ENCODE measurements around the gene NEURL1. TPM values are rescaled to one million over a fixed set of nuclear protein-coding genes. Genes with fewer than 3 reads are reported as not detected.

The NEURL1 gene
- total RNA-seq, 2 experiments from 2014 or later = 1.1 TPM

DNA sequence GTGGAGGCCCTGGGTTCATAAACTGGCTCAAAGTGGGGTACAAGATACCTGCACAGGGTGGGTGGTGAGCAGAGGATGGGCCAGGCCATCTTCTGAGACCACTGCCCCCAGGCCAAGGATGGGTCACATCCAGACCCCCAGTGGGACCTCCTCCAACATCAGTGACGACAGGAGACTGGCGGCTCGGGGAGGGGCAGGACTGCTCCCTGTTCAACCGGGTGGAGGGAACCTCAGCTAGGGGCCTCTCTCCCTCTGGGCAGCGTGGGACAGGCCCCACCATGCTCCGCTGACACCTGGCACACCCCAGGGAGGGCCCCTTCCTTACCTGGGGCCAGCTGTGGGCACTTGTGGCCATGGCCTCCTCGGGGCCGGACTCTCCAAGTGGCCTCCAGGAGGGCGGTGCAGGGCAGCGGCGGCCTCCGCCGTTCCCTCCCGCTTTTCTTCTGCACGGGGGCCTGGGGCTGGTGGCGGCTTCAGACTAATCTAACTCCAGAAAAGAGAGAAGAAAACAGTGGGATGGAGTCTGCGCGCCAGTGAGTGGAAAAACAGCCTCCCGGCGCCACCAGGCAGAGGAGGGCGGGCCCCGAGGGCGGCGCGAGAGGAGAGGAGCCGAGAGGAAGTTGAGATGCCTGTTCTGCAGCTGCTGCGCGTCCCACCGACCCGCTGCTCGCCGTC lies 41.5 kb upstream of the NEURL1 start, which contains the start of gene CALHM2:
CALHM2 (minus strand) TSS at position 540 of the 675 bp plus-strand sequence. CDS start 2,429 bp downstream, outside the sequence.
- POLR2A ChIA-PET = interaction anchor here (1.2 to 5.1 kb wide), 5 partner anchors 13 to 29 kb away, joined by 3 to 43 read pairs (median 8); no protein-coding TSS in a partner anchor
- Mint-ChIP-seq H3K9me3 (ENCODE audit: insufficient read depth) (no peaks in the 10 kb centered on the region), H3K36me3 (ENCODE audit: low read depth) (peaks cover 53% of the 10 kb centered on the region), H3K4me3 (peak within 1 kb of the TSS; percentile 98), H3K4me1 (ENCODE audit: low read depth) (peaks cover 71% of the 10 kb centered on the region), H3K27me3 (ENCODE audit: low read depth) (no peaks in the 10 kb centered on the region), H3K27ac (peak within 1 kb of the TSS; percentile 92)
- peak; percentile 74 for DNase-seq
- ATAC-seq = peak; percentile 78
- CTCF ChIA-PET = interaction anchor here (0.9 to 5.2 kb wide), 11 partner anchors 11 to 39 kb away, joined by 3 to 54 read pairs (median 9); no protein-coding TSS in a partner anchor

DNA sequence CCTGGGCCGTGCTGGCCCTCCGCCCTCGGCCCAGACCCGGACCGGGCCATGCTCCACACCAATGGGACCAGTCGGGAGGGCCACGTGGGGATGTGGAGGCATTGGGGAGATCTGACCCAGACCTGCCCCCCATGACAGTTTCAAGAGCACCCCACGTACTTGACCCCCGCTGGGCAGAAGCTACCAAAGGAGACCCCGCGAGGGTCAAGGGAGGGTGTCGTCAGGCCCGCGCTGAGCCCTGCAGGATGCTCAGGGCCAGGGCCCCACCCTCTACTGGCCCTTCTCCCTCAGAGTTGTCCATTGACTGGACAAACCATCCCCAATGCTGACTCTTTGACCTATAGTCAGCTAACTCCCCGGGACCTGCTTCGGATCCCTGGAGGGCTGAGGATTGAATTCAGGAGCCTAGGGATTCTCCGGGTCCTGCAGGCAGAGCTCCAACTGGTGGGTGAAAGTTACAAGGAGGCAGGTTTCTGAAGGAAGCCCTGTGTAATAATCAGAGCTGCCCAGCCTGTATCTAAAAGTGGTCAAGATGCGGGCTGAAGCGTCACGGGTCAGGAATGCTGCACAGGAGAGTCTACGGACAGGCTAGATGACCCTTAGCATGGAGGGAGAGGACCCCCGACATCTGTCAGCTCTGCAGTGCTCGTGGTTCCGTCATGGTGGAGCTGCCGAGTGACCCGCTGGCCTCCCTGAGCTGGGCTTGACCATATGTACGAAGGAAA lies 40.8 kb upstream of the NEURL1 start:
- ChIA-PET CTCF (interaction anchor here (0.6 to 5.2 kb wide), 11 partner anchors 10 to 38 kb away, joined by 3 to 54 read pairs (median 6); no protein-coding TSS in a partner anchor), POLR2A (interaction anchor here (1.7 to 5.1 kb wide), 3 partner anchors 14 to 28 kb away, joined by 3 to 43 read pairs (median 8); no protein-coding TSS in a partner anchor)
- no peaks in the 10 kb centered on the region for H3K27me3 Mint-ChIP-seq (ENCODE audit: low read depth)
- H3K4me1 Mint-ChIP-seq (ENCODE audit: low read depth) = peaks cover 69% of the 10 kb centered on the region
- no peak for ATAC-seq
- no peak for DNase-seq
- H3K27ac Mint-ChIP-seq = peak overlapping the region; percentile 92
- no peaks in the 10 kb centered on the region for H3K9me3 Mint-ChIP-seq (ENCODE audit: insufficient read depth)
- peak overlapping the region; percentile 98 for H3K4me3 Mint-ChIP-seq
- peaks cover 46% of the 10 kb centered on the region for H3K36me3 Mint-ChIP-seq (ENCODE audit: low read depth)

DNA sequence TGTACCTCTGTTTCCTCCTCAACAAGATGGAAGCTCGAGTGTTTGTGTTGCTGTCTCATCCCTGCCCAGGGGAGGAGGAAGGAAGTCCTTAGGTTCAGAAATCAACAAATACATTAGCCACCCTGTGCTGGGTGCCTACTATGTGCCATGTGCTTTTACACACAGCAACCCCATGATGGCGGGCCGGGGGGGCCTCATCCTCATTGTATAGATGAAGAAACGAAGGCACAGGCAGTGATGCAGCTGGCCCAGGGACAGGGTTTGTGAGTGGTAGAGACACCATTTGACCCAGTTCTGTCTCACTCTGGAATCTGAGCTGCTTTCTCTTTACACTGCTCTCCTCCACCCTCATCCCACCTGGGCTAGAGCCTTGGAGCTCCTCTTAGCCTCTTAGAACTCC lies 39.5 kb upstream of the NEURL1 start:
- CTCF ChIA-PET = interaction anchor here (1.7 to 5.2 kb wide), 5 partner anchors 18 to 32 kb away, joined by 4 to 54 read pairs (median 27); no protein-coding TSS in a partner anchor
- no peak overlapping the region for H3K4me3 Mint-ChIP-seq
- H3K4me1 Mint-ChIP-seq (ENCODE audit: low read depth) = peaks cover 70% of the 10 kb centered on the region
- H3K9me3 Mint-ChIP-seq (ENCODE audit: insufficient read depth) = no peaks in the 10 kb centered on the region
- H3K27me3 Mint-ChIP-seq (ENCODE audit: low read depth) = no peaks in the 10 kb centered on the region
- H3K27ac Mint-ChIP-seq = no peak overlapping the region
- no peak for DNase-seq
- ATAC-seq = no peak
- POLR2A ChIA-PET = interaction anchor here (0.7 to 5.1 kb wide), 3 partner anchors 9 to 17 kb away, joined by 3 to 43 read pairs (median 3); no protein-coding TSS in a partner anchor
- H3K36me3 Mint-ChIP-seq (ENCODE audit: low read depth) = peaks cover 35% of the 10 kb centered on the region

DNA sequence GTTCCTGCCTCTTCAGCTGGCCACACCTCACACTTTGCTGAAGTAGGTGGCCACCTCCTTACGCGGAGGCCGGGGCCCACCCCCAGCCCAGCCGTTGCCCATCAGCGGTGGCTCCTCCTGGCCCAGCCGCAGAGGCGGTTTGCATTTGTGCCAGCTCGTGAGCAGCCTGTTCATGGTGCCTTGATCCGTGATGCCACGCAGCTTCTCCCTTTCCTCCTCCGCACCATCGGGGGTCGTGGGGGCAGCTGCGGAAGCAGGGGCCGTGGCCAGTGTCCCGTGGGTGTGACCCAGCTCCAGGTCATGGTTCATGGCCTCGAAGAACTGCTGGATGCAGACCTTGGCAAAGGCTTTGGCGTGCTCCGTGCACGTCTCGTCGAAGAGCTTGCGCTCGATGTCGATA lies 38.3 kb upstream of the NEURL1 start:
- DNase-seq (no peak), ATAC-seq (no peak)
- Mint-ChIP-seq H3K9me3 (ENCODE audit: insufficient read depth) (no peaks in the 10 kb centered on the region), H3K27ac (no peak overlapping the region), H3K36me3 (ENCODE audit: low read depth) (peaks cover 22% of the 10 kb centered on the region), H3K27me3 (ENCODE audit: low read depth) (no peaks in the 10 kb centered on the region), H3K4me1 (ENCODE audit: low read depth) (peaks cover 70% of the 10 kb centered on the region), H3K4me3 (no peak overlapping the region)
- POLR2A ChIA-PET = interaction anchor here (0.7 kb wide), 2 partner anchors 10 to 14 kb away, joined by 3 read pairs; no protein-coding TSS in a partner anchor
- CTCF ChIA-PET = interaction anchor here (0.8 to 4.5 kb wide), 3 partner anchors 21 to 30 kb away, joined by 3 to 27 read pairs (median 12); no protein-coding TSS in a partner anchor

GRCh38 chr10:103456074-103456660 lies 37.3 kb upstream of the NEURL1 start:
- CTCF ChIA-PET = interaction anchor here (1.1 to 3.1 kb wide), 3 partner anchors 17 to 29 kb away, joined by 3 to 12 read pairs (median 3); no protein-coding TSS in a partner anchor
- ATAC-seq = no peak
- no peak for DNase-seq
- Mint-ChIP-seq H3K9me3 (ENCODE audit: insufficient read depth) (no peaks in the 10 kb centered on the region), H3K27ac (peak overlapping the region; percentile 65), H3K4me3 (no peak overlapping the region), H3K4me1 (ENCODE audit: low read depth) (peaks cover 65% of the 10 kb centered on the region), H3K36me3 (ENCODE audit: low read depth) (peaks cover 13% of the 10 kb centered on the region), H3K27me3 (ENCODE audit: low read depth) (no peaks in the 10 kb centered on the region)
- POLR2A ChIA-PET = interaction anchor here (0.6 kb wide), 1 partner anchor 456 kb away, joined by 4 read pairs; no protein-coding TSS in a partner anchor

- H3K4me1 Mint-ChIP-seq (ENCODE audit: low read depth) = peaks cover 65% of the 10 kb centered on the region
- ChIA-PET POLR2A (no interaction called here), CTCF (interaction anchor here (1.1 to 3.1 kb wide), 3 partner anchors 16 to 28 kb away, joined by 3 to 12 read pairs (median 3); no protein-coding TSS in a partner anchor)
- H3K4me3 Mint-ChIP-seq = peak overlapping the region; percentile 38
- no peaks in the 10 kb centered on the region for H3K27me3 Mint-ChIP-seq (ENCODE audit: low read depth)
- ATAC-seq (no peak), DNase-seq (no peak)
- H3K36me3 Mint-ChIP-seq (ENCODE audit: low read depth) = peaks cover 8% of the 10 kb centered on the region
- peak overlapping the region; percentile 72 for H3K27ac Mint-ChIP-seq
- H3K9me3 Mint-ChIP-seq (ENCODE audit: insufficient read depth) = no peaks in the 10 kb centered on the region
Observed at GRCh38 chr10:103457176-103457712, 36.3 kb upstream of the NEURL1 start.

GRCh38 chr10:103457896-103458583 lies 35.5 kb upstream of the NEURL1 start:
- peak overlapping the region; percentile 42 for H3K27ac Mint-ChIP-seq
- H3K4me3 Mint-ChIP-seq = no peak overlapping the region
- CTCF ChIA-PET = interaction anchor here (1.9 to 3.1 kb wide), 2 partner anchors 18 kb away, joined by 9 to 12 read pairs; no protein-coding TSS in a partner anchor

DNA sequence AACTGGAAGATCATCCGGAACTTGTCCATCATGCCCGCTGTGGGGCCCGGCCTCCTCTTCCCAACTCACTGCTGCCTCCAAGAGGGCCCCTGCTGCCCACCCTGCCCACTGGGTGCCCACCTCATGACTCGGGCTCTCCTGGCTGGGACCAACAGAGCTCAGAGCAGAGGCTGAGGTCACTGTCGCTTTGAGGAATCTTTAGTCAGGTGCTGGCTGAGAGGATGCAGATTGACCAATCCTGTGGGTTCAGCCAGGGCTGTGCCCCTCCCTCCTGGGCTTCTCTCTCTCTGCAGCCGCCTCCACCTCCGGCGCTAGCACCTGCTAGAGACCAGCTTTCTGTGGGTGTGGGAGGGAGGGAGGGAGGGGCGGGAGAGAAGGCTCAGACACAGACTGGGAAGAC lies 34.8 kb upstream of the NEURL1 start, which contains the start of gene CALHM1:
CALHM1 (minus strand) TSS at position 181 of the 400 bp plus-strand sequence; CDS start at position 32, 149 bp downstream.
- H3K36me3 Mint-ChIP-seq (ENCODE audit: low read depth) = peaks cover 6% of the 10 kb centered on the region
- DNase-seq (peak; percentile 59), ATAC-seq (peak; percentile 74)
- CTCF ChIA-PET = interaction anchor here (1.2 to 1.9 kb wide), 3 partner anchors 11 to 22 kb away, joined by 3 to 9 read pairs (median 3); no protein-coding TSS in a partner anchor
- POLR2A ChIA-PET = interaction anchor here (1.7 kb wide), 1 partner anchor 12 kb away, joined by 8 read pairs; no protein-coding TSS in a partner anchor
- peaks cover 59% of the 10 kb centered on the region for H3K4me1 Mint-ChIP-seq (ENCODE audit: low read depth)
- peak within 1 kb of the TSS; percentile 86 for H3K27ac Mint-ChIP-seq
- no peaks in the 10 kb centered on the region for H3K9me3 Mint-ChIP-seq (ENCODE audit: insufficient read depth)
- peak within 1 kb of the TSS; percentile 57 for H3K4me3 Mint-ChIP-seq
- no peaks in the 10 kb centered on the region for H3K27me3 Mint-ChIP-seq (ENCODE audit: low read depth)

More at GRCh38 chr10:103457896-103458583, 35.5 kb upstream of the NEURL1 start:
- no peaks in the 10 kb centered on the region for H3K27me3 Mint-ChIP-seq (ENCODE audit: low read depth)
- ATAC-seq (no peak), DNase-seq (no peak)
- no peaks in the 10 kb centered on the region for H3K9me3 Mint-ChIP-seq (ENCODE audit: insufficient read depth)
- H3K4me1 Mint-ChIP-seq (ENCODE audit: low read depth) = peaks cover 58% of the 10 kb centered on the region
- POLR2A ChIA-PET = no interaction called here
- peaks cover 8% of the 10 kb centered on the region for H3K36me3 Mint-ChIP-seq (ENCODE audit: low read depth)

- peaks cover 4% of the 10 kb centered on the region for H3K36me3 Mint-ChIP-seq (ENCODE audit: low read depth)
- H3K4me1 Mint-ChIP-seq (ENCODE audit: low read depth) = peaks cover 54% of the 10 kb centered on the region
- no peak for DNase-seq
- ChIA-PET CTCF (interaction anchor here (1.1 to 1.9 kb wide), 4 partner anchors 10 to 44 kb away, joined by 3 to 9 read pairs (median 3); no protein-coding TSS in a partner anchor), POLR2A (interaction anchor here (1.7 kb wide), 1 partner anchor 11 kb away, joined by 8 read pairs; no protein-coding TSS in a partner anchor)
- H3K4me3 Mint-ChIP-seq = peak overlapping the region; percentile 57
- H3K27me3 Mint-ChIP-seq (ENCODE audit: low read depth) = no peaks in the 10 kb centered on the region
- H3K9me3 Mint-ChIP-seq (ENCODE audit: insufficient read depth) = no peaks in the 10 kb centered on the region
- peak; percentile 27 for ATAC-seq
- H3K27ac Mint-ChIP-seq = peak overlapping the region; percentile 86
Observed at GRCh38 chr10:103459615-103460014, 33.9 kb upstream of the NEURL1 start.

- Mint-ChIP-seq H3K9me3 (ENCODE audit: insufficient read depth) (no peaks in the 10 kb centered on the region), H3K27me3 (ENCODE audit: low read depth) (no peaks in the 10 kb centered on the region), H3K27ac (no peak overlapping the region), H3K4me3 (no peak overlapping the region), H3K4me1 (ENCODE audit: low read depth) (peaks cover 65% of the 10 kb centered on the region), H3K36me3 (ENCODE audit: low read depth) (peaks cover 4% of the 10 kb centered on the region)
- ChIA-PET POLR2A (interaction anchor here (0.9 kb wide), 1 partner anchor 10 kb away, joined by 3 read pairs; no protein-coding TSS in a partner anchor), CTCF (interaction anchor here (1.6 to 2.1 kb wide), 2 partner anchors 11 to 13 kb away, joined by 5 to 6 read pairs; partner anchors contain the start of gene CALHM2)
- ATAC-seq (no peak), DNase-seq (no peak)
Observed at GRCh38 chr10:103463499-103463898, 30.0 kb upstream of the NEURL1 start.
